ENCODE data around the gene EYA4. TPM values are rescaled to one million over a fixed set of nuclear protein-coding genes. Genes with fewer than 3 reads are reported as not detected.

The EYA4 gene
- polyA plus RNA-seq, 1 donor = 0.21 TPM

DNA sequence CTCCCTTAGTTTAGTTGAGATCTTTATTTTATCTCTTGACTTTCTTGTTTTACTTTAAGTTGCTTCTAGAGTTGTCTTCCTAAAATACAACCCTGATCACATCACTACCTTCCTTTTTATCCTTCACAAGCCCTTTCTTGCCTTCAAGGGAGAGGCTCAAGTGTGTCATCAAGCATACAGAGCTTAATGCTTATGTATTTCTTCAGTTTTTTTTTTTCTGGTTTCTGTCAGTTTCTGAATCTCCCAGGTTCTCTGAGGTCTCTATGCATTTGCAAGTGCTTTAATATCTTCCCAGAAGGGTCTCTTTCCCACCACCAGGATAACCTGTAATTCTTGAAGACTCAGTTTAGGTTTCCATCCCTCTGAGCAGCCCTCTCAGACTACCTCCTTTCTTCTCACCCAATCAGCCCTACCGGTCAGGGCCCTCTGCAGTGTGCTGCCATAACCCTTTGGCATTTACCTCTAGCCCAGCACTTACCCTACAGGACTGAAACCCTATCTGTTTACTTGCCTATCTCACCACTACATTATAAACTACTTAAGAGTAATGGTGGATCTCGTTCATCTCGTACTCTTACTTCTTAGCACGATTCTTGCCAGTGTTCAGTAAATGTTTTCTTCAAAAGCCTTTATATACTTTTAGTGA lies 36.9 kb downstream of the EYA4 start:
- 20% methylated on average over 1 of the region's 4 CpGs for WGBS (ENCODE audit: insufficient coverage, low lambda C conversion rate)
- no peaks in the 10 kb centered on the region for H3K4me1 ChIP-seq (ENCODE audit: control insufficient read depth, insufficient read depth, low read length)
- no peak for DNase-seq
- no peaks in the 10 kb centered on the region for H3K9me3 ChIP-seq (ENCODE audit: control insufficient read depth, low read depth, low read length)
- no peaks in the 10 kb centered on the region for H3K36me3 ChIP-seq (ENCODE audit: control insufficient read depth, insufficient read depth, low read length)
- no peak overlapping the region for H3K4me3 ChIP-seq (ENCODE audit: low read length)
- H3K27me3 ChIP-seq (ENCODE audit: control insufficient read depth, insufficient read depth, low read length) = no peaks in the 10 kb centered on the region
- no peak overlapping the region for H3K27ac ChIP-seq (ENCODE audit: low read length)

DNA sequence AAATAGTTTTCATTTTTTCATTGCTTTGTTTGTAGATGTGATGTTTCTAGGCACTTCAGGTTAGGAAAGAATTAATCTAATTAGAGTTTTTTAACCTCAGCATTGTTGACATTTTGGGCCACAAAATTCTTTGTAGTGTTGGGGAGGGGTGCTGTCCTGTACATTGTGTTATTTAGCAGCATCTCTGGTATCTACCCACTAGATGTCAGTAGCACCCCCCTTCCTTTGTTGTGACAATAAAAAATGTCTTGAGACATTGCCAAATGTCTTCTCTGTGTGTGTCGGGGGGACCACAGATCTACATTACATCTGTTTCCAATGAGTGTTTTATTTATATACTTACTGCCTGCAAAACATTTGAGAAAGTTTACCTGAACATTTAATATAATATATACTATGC lies 45.6 kb downstream of the EYA4 start:
- no peaks in the 10 kb centered on the region for H3K27me3 ChIP-seq (ENCODE audit: control insufficient read depth, insufficient read depth, low read length)
- DNase-seq = no peak
- no peaks in the 10 kb centered on the region for H3K36me3 ChIP-seq (ENCODE audit: control insufficient read depth, insufficient read depth, low read length)
- H3K4me1 ChIP-seq (ENCODE audit: control insufficient read depth, insufficient read depth, low read length) = no peaks in the 10 kb centered on the region
- no CpG with 5 or more reads among the region's 1 CpG for WGBS (ENCODE audit: insufficient coverage, low lambda C conversion rate)
- no peak overlapping the region for H3K27ac ChIP-seq (ENCODE audit: low read length)
- no peaks in the 10 kb centered on the region for H3K9me3 ChIP-seq (ENCODE audit: control insufficient read depth, low read depth, low read length)
- no peak overlapping the region for H3K4me3 ChIP-seq (ENCODE audit: low read length)

DNA sequence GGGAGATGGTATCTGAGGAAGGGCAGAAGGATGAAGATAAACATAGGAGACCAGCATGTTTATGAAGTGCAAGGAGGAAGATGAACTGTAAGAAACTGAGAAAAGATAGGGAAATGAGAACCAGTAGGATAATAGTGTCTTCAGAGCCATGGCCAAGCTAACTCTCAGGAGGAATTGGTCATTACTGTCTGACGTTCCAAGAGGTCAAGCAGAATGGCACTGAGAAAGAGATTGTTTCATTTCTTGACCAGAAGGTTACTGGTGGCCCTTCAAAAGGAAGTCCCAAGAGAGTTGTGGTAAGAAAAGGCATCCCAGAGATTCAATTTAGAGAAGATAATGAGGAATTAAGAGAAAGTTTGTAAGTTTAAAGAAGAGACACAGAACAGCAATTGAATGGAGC lies 47.5 kb downstream of the EYA4 start:
- H3K27ac ChIP-seq (ENCODE audit: low read length) = no peak overlapping the region
- H3K9me3 ChIP-seq (ENCODE audit: control insufficient read depth, low read depth, low read length) = no peaks in the 10 kb centered on the region
- H3K4me1 ChIP-seq (ENCODE audit: control insufficient read depth, insufficient read depth, low read length) = no peaks in the 10 kb centered on the region
- no peaks in the 10 kb centered on the region for H3K36me3 ChIP-seq (ENCODE audit: control insufficient read depth, insufficient read depth, low read length)
- H3K4me3 ChIP-seq (ENCODE audit: low read length) = no peak overlapping the region
- no peak for DNase-seq
- H3K27me3 ChIP-seq (ENCODE audit: control insufficient read depth, insufficient read depth, low read length) = no peaks in the 10 kb centered on the region
- WGBS (ENCODE audit: insufficient coverage, low lambda C conversion rate) = no CpG with 5 or more reads among the region's 1 CpG

DNA sequence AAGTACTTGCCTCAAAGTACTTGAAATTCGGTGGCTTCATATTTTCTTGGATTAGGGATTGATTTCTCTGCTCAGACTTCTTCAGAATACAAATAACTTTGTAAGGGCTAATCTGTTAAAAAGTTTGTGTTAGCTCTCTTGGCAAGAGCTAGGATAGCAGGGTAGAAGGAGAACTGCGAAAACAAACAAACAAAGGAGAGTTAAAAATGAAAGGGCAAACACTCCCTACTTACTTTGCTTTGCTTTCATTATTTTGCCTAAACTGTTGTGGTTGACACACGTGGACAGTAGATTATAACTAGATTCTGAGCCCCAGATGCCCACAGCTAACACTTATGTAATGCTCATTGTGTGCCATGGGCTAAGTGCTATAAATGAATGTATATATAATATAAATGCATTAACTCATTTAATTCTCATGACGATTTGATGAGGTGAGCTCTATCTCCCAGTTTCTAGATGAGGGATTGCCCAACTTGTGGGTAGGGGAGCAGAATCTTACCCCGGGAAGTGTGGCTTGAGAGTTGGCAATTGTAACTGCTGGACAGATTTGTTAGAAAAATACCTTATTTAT lies 48.7 kb downstream of the EYA4 start:
- no peaks in the 10 kb centered on the region for H3K36me3 ChIP-seq (ENCODE audit: control insufficient read depth, insufficient read depth, low read length)
- no peaks in the 10 kb centered on the region for H3K27me3 ChIP-seq (ENCODE audit: control insufficient read depth, insufficient read depth, low read length)
- no peaks in the 10 kb centered on the region for H3K9me3 ChIP-seq (ENCODE audit: control insufficient read depth, low read depth, low read length)
- 90% methylated on average over 2 of the region's 5 CpGs for whole genome bisulfite sequencing (ENCODE audit: insufficient coverage, low lambda C conversion rate)
- no peak overlapping the region for H3K4me3 ChIP-seq (ENCODE audit: low read length)
- no peaks in the 10 kb centered on the region for H3K4me1 ChIP-seq (ENCODE audit: control insufficient read depth, insufficient read depth, low read length)
- DNase-seq = no peak
- H3K27ac ChIP-seq (ENCODE audit: low read length) = no peak overlapping the region

DNA sequence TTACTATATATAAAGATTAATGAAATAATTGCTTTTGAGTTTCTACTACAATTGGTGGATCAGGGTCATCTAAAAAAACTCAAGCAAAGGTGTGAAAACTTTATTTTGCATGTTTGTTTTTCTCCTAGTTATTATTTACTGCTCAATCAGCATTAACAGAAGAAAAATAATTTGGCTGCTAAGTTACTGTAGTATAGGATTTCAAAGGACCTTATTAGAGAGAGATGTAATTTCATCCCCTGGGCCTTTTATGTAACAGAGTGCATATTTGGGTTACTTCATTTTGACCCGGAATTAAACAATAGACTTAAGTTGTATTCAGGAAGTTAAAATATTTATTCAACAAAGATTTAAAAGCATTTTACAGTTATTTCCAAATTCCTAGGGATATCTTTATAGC lies 49.8 kb downstream of the EYA4 start:
- Histone ChIP-seq H3K27me3 (ENCODE audit: control insufficient read depth, insufficient read depth, low read length) (no peaks in the 10 kb centered on the region), H3K9me3 (ENCODE audit: control insufficient read depth, low read depth, low read length) (no peaks in the 10 kb centered on the region), H3K4me3 (ENCODE audit: low read length) (no peak overlapping the region), H3K36me3 (ENCODE audit: control insufficient read depth, insufficient read depth, low read length) (no peaks in the 10 kb centered on the region), H3K4me1 (ENCODE audit: control insufficient read depth, insufficient read depth, low read length) (no peaks in the 10 kb centered on the region), H3K27ac (ENCODE audit: low read length) (no peak overlapping the region)
- WGBS (ENCODE audit: insufficient coverage, low lambda C conversion rate) = 100% methylated on average over 1 of the region's 1 CpG
- no peak for DNase-seq

DNA sequence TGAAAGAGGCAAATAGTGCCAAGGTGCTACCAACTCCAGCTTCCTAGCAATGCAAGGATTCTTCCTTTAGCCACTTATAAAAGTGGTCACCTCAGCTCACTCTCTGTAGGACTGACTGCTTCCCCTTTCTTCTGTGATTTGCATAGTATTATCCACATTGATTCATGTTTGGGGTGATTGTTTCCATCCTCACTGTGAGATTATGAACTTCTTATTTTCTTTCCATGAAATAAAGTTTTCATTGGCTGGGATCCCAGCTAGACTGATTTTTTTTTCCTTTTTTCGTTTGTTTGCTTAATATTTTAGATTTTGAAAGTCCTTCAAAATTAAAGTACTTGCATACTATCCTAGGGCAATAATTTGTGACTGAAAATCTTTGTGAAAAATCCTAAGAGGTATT lies 50.5 kb downstream of the EYA4 start:
- H3K9me3 ChIP-seq (ENCODE audit: control insufficient read depth, low read depth, low read length) = no peaks in the 10 kb centered on the region
- H3K36me3 ChIP-seq (ENCODE audit: control insufficient read depth, insufficient read depth, low read length) = no peaks in the 10 kb centered on the region
- no peak overlapping the region for H3K27ac ChIP-seq (ENCODE audit: low read length)
- no peaks in the 10 kb centered on the region for H3K4me1 ChIP-seq (ENCODE audit: control insufficient read depth, insufficient read depth, low read length)
- WGBS (ENCODE audit: insufficient coverage, low lambda C conversion rate) = 80% methylated on average over 1 of the region's 1 CpG
- no peaks in the 10 kb centered on the region for H3K27me3 ChIP-seq (ENCODE audit: control insufficient read depth, insufficient read depth, low read length)
- DNase-seq = no peak
- H3K4me3 ChIP-seq (ENCODE audit: low read length) = no peak overlapping the region

DNA sequence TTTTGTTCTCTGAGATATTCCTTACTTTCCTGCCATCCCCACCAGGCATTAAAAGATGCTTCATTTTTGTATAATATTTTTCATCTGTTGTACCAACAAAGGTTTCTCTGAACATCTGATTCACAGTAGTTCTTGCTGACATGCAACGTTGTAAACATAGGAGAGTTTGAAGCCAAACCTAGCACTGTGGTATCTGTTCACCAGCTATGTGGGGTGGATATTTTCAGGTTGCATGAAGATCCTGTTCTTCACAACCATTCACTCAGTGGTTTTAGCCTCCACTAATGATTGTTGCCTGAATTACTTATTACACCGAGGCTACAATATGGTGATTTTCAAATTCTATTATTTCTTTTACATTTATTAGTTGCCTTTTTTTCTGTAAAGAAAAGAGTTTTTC lies 56.5 kb downstream of the EYA4 start:
- no peak for DNase-seq
- 100% methylated on average over 1 of the region's 2 CpGs for WGBS (ENCODE audit: insufficient coverage, low lambda C conversion rate)
- H3K27me3 ChIP-seq (ENCODE audit: control insufficient read depth, insufficient read depth, low read length) = no peaks in the 10 kb centered on the region
- H3K9me3 ChIP-seq (ENCODE audit: control insufficient read depth, low read depth, low read length) = no peaks in the 10 kb centered on the region
- H3K36me3 ChIP-seq (ENCODE audit: control insufficient read depth, insufficient read depth, low read length) = no peaks in the 10 kb centered on the region
- no peaks in the 10 kb centered on the region for H3K4me1 ChIP-seq (ENCODE audit: control insufficient read depth, insufficient read depth, low read length)
- no peak overlapping the region for H3K4me3 ChIP-seq (ENCODE audit: low read length)
- H3K27ac ChIP-seq (ENCODE audit: low read length) = no peak overlapping the region

DNA sequence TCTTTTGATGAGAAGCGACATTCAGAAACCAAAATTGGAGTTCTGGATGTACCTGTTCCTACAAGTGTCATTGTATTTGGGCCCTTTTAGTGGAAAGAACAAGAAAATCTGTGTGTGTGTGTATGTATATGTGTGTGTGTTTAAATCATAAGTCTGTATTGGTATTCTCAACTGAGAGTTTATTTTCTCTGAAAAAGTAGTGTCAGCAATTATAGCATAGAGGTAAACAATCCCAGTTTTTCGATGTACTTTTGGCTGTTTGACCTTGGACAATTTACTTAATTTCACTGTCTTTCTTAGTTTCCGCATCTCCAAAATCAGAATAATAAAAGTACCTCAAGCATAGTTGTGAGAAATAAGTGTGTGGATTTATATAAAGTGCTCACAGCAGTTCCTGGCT lies 57.2 kb downstream of the EYA4 start:
- Histone ChIP-seq H3K27me3 (ENCODE audit: control insufficient read depth, insufficient read depth, low read length) (no peaks in the 10 kb centered on the region), H3K4me1 (ENCODE audit: control insufficient read depth, insufficient read depth, low read length) (no peaks in the 10 kb centered on the region), H3K27ac (ENCODE audit: low read length) (no peak overlapping the region), H3K36me3 (ENCODE audit: control insufficient read depth, insufficient read depth, low read length) (no peaks in the 10 kb centered on the region), H3K9me3 (ENCODE audit: control insufficient read depth, low read depth, low read length) (no peaks in the 10 kb centered on the region), H3K4me3 (ENCODE audit: low read length) (no peak overlapping the region)
- 100% methylated on average over 3 of the region's 3 CpGs for WGBS (ENCODE audit: insufficient coverage, low lambda C conversion rate)
- DNase-seq = no peak

DNA sequence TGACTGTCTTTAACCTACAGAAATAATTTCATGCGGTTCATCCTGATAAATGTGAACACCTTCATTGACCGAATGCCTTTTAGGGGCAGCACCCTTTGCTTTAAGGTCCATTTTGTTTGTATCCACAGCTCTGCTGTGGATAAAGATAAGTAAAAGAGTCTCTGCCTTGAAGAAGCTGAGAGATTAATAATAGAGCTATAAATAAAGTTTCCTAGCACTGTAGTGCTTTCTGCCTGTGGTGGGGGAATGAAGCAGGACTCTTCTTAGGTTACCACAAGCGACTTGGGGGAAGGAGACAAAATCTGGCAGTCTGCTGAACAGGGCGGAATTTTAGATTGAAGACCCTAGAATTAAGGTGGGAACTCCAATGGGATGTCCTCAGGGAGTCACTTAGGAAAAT lies 57.6 kb downstream of the EYA4 start:
- no peak for DNase-seq
- Histone ChIP-seq H3K4me3 (ENCODE audit: low read length) (no peak overlapping the region), H3K9me3 (ENCODE audit: control insufficient read depth, low read depth, low read length) (no peaks in the 10 kb centered on the region), H3K4me1 (ENCODE audit: control insufficient read depth, insufficient read depth, low read length) (no peaks in the 10 kb centered on the region), H3K36me3 (ENCODE audit: control insufficient read depth, insufficient read depth, low read length) (no peaks in the 10 kb centered on the region), H3K27ac (ENCODE audit: low read length) (no peak overlapping the region), H3K27me3 (ENCODE audit: control insufficient read depth, insufficient read depth, low read length) (no peaks in the 10 kb centered on the region)
- no CpG with 5 or more reads among the region's 4 CpGs for WGBS (ENCODE audit: insufficient coverage, low lambda C conversion rate)

DNA sequence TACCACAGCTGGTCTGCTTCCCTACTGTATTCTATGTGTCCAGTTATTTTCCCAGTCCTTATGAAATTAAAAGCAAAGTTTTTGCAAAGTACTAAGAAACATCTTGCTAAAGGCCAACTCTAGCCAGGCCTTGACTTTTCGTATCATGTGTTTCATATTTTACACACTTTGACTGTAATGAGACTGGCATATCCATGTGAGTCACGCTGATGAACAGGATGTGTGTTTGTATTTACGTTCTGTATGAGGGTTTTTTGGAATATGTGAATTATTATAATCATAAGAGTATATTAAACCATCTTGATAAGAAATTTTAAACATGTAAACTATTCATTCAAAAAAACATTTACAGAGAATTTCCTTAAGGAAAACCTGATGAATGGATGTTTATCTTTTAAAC lies 59.7 kb downstream of the EYA4 start:
- no peaks in the 10 kb centered on the region for H3K27me3 ChIP-seq (ENCODE audit: control insufficient read depth, insufficient read depth, low read length)
- no CpG with 5 or more reads among the region's 3 CpGs for WGBS (ENCODE audit: insufficient coverage, low lambda C conversion rate)
- no peak for DNase-seq
- no peak overlapping the region for H3K4me3 ChIP-seq (ENCODE audit: low read length)
- H3K4me1 ChIP-seq (ENCODE audit: control insufficient read depth, insufficient read depth, low read length) = no peaks in the 10 kb centered on the region
- no peak overlapping the region for H3K27ac ChIP-seq (ENCODE audit: low read length)
- no peaks in the 10 kb centered on the region for H3K9me3 ChIP-seq (ENCODE audit: control insufficient read depth, low read depth, low read length)
- H3K36me3 ChIP-seq (ENCODE audit: control insufficient read depth, insufficient read depth, low read length) = no peaks in the 10 kb centered on the region

DNA sequence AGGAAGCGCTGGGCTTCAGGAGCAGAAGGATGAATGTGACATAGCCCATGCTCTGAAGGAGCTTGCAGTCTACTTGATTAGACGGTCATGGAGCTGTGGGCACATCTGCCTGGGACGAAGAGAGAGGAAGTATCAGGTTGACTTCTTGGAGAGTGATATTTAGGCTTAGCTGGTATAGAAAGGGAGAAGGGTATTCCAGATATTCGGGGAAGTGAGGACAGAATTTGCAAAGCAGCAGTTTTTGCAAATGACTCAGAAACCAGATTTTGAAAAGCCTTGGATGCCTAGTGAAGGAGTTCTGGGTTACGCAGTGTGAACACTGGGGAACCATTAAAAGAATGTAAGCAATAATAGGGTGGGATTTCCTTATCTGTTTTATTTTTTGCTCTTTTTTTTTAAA lies 60.7 kb downstream of the EYA4 start:
- Histone ChIP-seq H3K36me3 (ENCODE audit: control insufficient read depth, insufficient read depth, low read length) (no peaks in the 10 kb centered on the region), H3K4me1 (ENCODE audit: control insufficient read depth, insufficient read depth, low read length) (no peaks in the 10 kb centered on the region), H3K9me3 (ENCODE audit: control insufficient read depth, low read depth, low read length) (no peaks in the 10 kb centered on the region), H3K4me3 (ENCODE audit: low read length) (no peak overlapping the region), H3K27me3 (ENCODE audit: control insufficient read depth, insufficient read depth, low read length) (no peaks in the 10 kb centered on the region), H3K27ac (ENCODE audit: low read length) (no peak overlapping the region)
- no peak for DNase-seq
- 96% methylated on average over 3 of the region's 5 CpGs for WGBS (ENCODE audit: insufficient coverage, low lambda C conversion rate)

Measured in large intestine (tissue), 3 donors.